Measurements from ENCODE around the gene CDC42EP4.

Gene CDC42EP4

GRCh38 chr17:73331060-73331459 is 19.3 kb upstream of the CDC42EP4 start:
- no peaks in the 10 kb centered on the region for H3K36me3 ChIP-seq (ENCODE audit: insufficient read depth, low read length)
- TF ChIP-seq CTCF (IDR thresholded peaks at IDR 0.05; ENCODE audit: borderline replicate concordance, extremely low read depth, low read length, poor library complexity, severe bottlenecking) = no peak
- no peak for TF ChIP-seq EZH2 (IDR thresholded peaks at IDR 0.05; ENCODE audit: borderline replicate concordance, low read depth, low read length, severe bottlenecking)
- no peak overlapping the region for H3K9ac ChIP-seq (ENCODE audit: low read depth, low read length)
- H3K27ac ChIP-seq (ENCODE audit: low read length) = no peak overlapping the region
- H4K20me1 ChIP-seq (ENCODE audit: insufficient read depth, low read length) = no peaks in the 10 kb centered on the region
- no peak overlapping the region for H3K4me3 ChIP-seq (ENCODE audit: low read depth in 1 of 2, low read length in 2 of 2)
- no peak overlapping the region for H3K4me2 ChIP-seq (ENCODE audit: insufficient read depth, low read length)
- no peaks in the 10 kb centered on the region for H3K27me3 ChIP-seq (ENCODE audit: insufficient read depth, low read length, poor library complexity)
- H2AFZ ChIP-seq (ENCODE audit: low read depth, low read length) = no peak overlapping the region
- ATAC-seq (ENCODE audit: insufficient read depth, low read depth) = no peak
- no peaks in the 10 kb centered on the region for H3K79me2 ChIP-seq (ENCODE audit: insufficient read depth, low read length)
- H3K9me3 ChIP-seq (ENCODE audit: insufficient read depth, low read length, severe bottlenecking) = no peaks in the 10 kb centered on the region
- no peaks in the 10 kb centered on the region for H3K4me1 ChIP-seq (ENCODE audit: insufficient read depth, low read length)
- no peak for DNase-seq

- no peaks in the 10 kb centered on the region for H3K36me3 ChIP-seq (ENCODE audit: insufficient read depth, low read length)
- no peak overlapping the region for H2AFZ ChIP-seq (ENCODE audit: low read depth, low read length)
- ATAC-seq (ENCODE audit: insufficient read depth, low read depth) (no peak), DNase-seq (no peak)
- H3K4me2 ChIP-seq (ENCODE audit: insufficient read depth, low read length) = no peak overlapping the region
- no peaks in the 10 kb centered on the region for H3K9me3 ChIP-seq (ENCODE audit: insufficient read depth, low read length, severe bottlenecking)
- no peaks in the 10 kb centered on the region for H3K4me1 ChIP-seq (ENCODE audit: insufficient read depth, low read length)
- H3K79me2 ChIP-seq (ENCODE audit: insufficient read depth, low read length) = no peaks in the 10 kb centered on the region
- no peak overlapping the region for H3K27ac ChIP-seq (ENCODE audit: low read length)
- no peak overlapping the region for H3K4me3 ChIP-seq (ENCODE audit: low read depth in 1 of 2, low read length in 2 of 2)
- TF ChIP-seq EZH2 (IDR thresholded peaks at IDR 0.05; ENCODE audit: borderline replicate concordance, low read depth, low read length, severe bottlenecking) (no peak), CTCF (IDR thresholded peaks at IDR 0.05; ENCODE audit: borderline replicate concordance, extremely low read depth, low read length, poor library complexity, severe bottlenecking) (no peak)
- H4K20me1 ChIP-seq (ENCODE audit: insufficient read depth, low read length) = no peaks in the 10 kb centered on the region
- no peak overlapping the region for H3K9ac ChIP-seq (ENCODE audit: low read depth, low read length)
- peaks cover 10% of the 10 kb centered on the region for H3K27me3 ChIP-seq (ENCODE audit: insufficient read depth, low read length, poor library complexity)
Observed at GRCh38 chr17:73327676-73328075, 15.9 kb upstream of the CDC42EP4 start.

GRCh38 chr17:73325527-73325842 is 13.7 kb upstream of the CDC42EP4 start:
- Histone ChIP-seq H4K20me1 (ENCODE audit: insufficient read depth, low read length) (no peaks in the 10 kb centered on the region), H3K4me3 (ENCODE audit: low read depth in 1 of 2, low read length in 2 of 2) (no peak overlapping the region), H2AFZ (ENCODE audit: low read depth, low read length) (no peak overlapping the region), H3K36me3 (ENCODE audit: insufficient read depth, low read length) (no peaks in the 10 kb centered on the region), H3K27ac (ENCODE audit: low read length) (no peak overlapping the region), H3K4me2 (ENCODE audit: insufficient read depth, low read length) (no peak overlapping the region), H3K27me3 (ENCODE audit: insufficient read depth, low read length, poor library complexity) (peaks cover 16% of the 10 kb centered on the region), H3K4me1 (ENCODE audit: insufficient read depth, low read length) (no peaks in the 10 kb centered on the region), H3K79me2 (ENCODE audit: insufficient read depth, low read length) (no peaks in the 10 kb centered on the region), H3K9me3 (ENCODE audit: insufficient read depth, low read length, severe bottlenecking) (no peaks in the 10 kb centered on the region), H3K9ac (ENCODE audit: low read depth, low read length) (no peak overlapping the region)
- no peak for DNase-seq
- ATAC-seq (ENCODE audit: insufficient read depth, low read depth) = no peak
- TF ChIP-seq CTCF (IDR thresholded peaks at IDR 0.05; ENCODE audit: borderline replicate concordance, extremely low read depth, low read length, poor library complexity, severe bottlenecking) (no peak), EZH2 (IDR thresholded peaks at IDR 0.05; ENCODE audit: borderline replicate concordance, low read depth, low read length, severe bottlenecking) (no peak)

All from DND-41 (cell line).